Measurements from ENCODE around the gene GPR84. TPM values are rescaled to one million over a fixed set of nuclear protein-coding genes. Genes with fewer than 3 reads are reported as not detected.

Gene GPR84
- total RNA-seq, 2 donors from 2014 or later, result 23.5 to 91.5 TPM

DNA sequence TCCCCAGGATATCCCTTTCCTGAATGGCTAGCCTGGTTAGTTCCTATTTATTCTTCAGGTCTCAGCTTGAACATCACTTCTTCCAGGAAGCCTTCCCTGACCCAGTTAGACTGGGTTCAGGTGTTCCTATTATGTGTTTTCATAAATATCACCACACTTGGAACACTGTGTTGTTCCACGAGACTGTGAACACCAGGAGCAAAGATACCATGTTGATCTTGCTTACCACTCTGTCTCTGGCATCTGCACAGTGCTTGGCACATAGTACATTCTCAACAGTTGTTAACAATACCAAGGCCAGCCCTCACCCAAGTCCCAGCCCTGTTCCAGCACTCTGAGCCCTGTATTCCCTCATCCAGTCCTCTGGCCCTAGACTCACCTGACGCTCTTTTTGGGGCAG lies 33.9 kb upstream of the GPR84 start:
- no peaks in the 10 kb centered on the region for H3K9me3 Mint-ChIP-seq

DNA sequence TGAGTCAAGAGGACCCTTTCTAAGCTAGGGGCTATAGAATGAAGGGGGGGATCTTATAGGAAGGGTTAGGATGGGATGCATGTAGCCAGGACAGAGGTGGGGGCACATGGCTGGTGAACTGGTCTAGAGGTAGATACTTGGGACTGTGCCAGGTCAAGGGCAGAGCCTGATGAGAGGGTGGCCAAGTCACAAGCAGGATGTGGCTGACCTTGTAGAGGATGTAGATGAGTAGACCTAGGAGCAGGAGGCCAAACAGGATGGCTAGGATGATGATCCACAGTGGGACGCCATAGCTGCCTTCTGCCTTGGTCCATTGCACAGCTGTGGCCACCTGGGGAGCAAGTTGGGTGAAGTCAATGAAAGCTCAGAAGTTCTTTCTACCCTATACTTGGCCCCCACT lies 32.9 kb upstream of the GPR84 start:
- Mint-ChIP-seq H3K4me1 (ENCODE audit: low read depth in 2 of 2) (peaks cover 24 to 31% of the 10 kb centered on the region in 2 donors), H3K9me3 (no peaks in the 10 kb centered on the region), H3K27ac (peak overlapping the region; percentile 38 to 60), H3K36me3 (peaks cover 26% of the 10 kb centered on the region), H3K4me3 (no peak overlapping the region), H3K27me3 (no peaks in the 10 kb centered on the region)
- DNase-seq (ENCODE audit: low spot score), result no peak
- ATAC-seq, result peak in 1 of 2 donors; percentile 37

More for the DNA sequence above, 33.9 kb upstream of the GPR84 start:
- ATAC-seq (no peak), DNase-seq (ENCODE audit: low spot score) (no peak)
- Mint-ChIP-seq H3K4me1 (ENCODE audit: low read depth in 2 of 2) (peaks cover 18 to 27% of the 10 kb centered on the region in 2 donors), H3K27me3 (no peaks in the 10 kb centered on the region), H3K4me3 (no peak overlapping the region), H3K27ac (no peak overlapping the region), H3K36me3 (peaks cover 26% of the 10 kb centered on the region)

DNA sequence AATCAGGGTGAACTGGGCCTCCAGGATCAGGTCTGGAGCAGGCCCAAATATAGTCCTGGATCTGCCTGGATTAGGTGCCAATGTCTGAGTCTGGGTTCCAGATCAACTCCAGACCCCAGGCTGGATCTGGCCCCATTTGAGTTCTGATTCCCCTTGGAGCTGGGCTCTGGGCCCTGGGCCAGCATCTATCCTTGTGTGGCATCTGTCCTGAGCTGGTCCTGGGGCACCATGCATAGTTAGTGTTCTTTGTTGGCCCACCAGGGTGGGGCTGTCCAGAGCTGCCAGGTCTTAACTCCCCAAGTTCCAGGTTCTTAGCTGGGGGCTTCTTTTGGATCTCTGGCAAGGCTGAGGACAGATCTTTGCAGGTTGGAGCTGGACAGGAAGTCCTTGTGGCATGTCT lies 31.3 kb upstream of the GPR84 start:
- Mint-ChIP-seq H3K4me1 (ENCODE audit: low read depth in 2 of 2) (peaks cover 31 to 38% of the 10 kb centered on the region in 2 donors), H3K36me3 (peaks cover 26% of the 10 kb centered on the region), H3K27me3 (no peaks in the 10 kb centered on the region), H3K9me3 (no peaks in the 10 kb centered on the region), H3K27ac (no peak overlapping the region), H3K4me3 (no peak overlapping the region)
- DNase-seq (ENCODE audit: low spot score) (no peak), ATAC-seq (no peak)

DNA sequence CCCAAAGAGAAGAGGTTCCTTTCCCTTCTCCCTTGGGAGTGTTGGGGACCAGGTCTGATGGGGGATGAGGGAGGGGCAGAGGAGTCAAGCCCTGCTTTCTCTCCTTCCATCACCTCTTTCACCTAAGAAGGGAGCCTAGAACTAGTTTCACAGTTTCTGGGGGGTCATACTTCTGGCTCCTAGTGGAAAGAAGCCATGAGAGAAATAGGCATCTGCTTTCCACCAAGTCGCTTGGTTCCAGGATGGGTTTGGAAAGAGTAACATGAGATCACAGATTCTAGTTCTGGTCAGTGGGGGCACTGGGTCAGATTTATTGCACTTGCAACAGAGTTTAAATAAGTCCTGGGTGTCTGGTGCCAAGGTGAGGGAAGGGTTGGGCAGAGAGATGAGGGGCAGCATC lies 30.7 kb upstream of the GPR84 start:
- no peak for DNase-seq (ENCODE audit: low spot score)
- peaks cover 32 to 38% of the 10 kb centered on the region in 2 donors for H3K4me1 Mint-ChIP-seq (ENCODE audit: low read depth in 2 of 2)
- peaks cover 21% of the 10 kb centered on the region for H3K36me3 Mint-ChIP-seq
- H3K4me3 Mint-ChIP-seq, result no peak overlapping the region
- ATAC-seq, result no peak
- no peaks in the 10 kb centered on the region for H3K9me3 Mint-ChIP-seq
- peak overlapping the region; percentile 29 to 54 for H3K27ac Mint-ChIP-seq
- H3K27me3 Mint-ChIP-seq, result no peaks in the 10 kb centered on the region

DNA sequence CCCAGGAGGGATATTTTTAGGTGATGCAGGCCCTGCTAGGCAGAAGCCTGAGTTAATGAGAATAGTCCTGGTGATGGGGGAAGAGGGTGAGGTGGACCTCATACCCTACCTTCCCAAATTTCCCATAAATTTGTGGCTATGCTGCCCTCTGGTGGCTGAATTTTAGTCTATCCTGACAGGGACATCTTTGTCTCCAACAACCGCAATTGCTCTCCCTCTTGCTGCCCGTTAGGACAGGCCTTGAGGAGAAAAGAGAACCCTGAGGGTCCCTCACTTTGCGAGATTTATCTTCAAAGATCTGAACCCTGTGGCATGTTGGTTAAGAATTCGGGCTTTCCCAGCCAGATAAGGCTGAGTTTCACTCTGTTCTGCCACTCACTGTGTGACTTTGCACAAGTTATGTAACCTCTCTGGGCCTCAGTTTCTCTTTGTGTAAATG lies 30.0 kb upstream of the GPR84 start:
- peaks cover 38 to 42% of the 10 kb centered on the region in 2 donors for H3K4me1 Mint-ChIP-seq (ENCODE audit: low read depth in 2 of 2)
- peak overlapping the region; percentile 54 to 90 for H3K27ac Mint-ChIP-seq
- ATAC-seq (no peak), DNase-seq (ENCODE audit: low spot score) (no peak)
- H3K36me3 Mint-ChIP-seq, result peaks cover 17% of the 10 kb centered on the region
- peak overlapping the region; percentile 47 for H3K4me3 Mint-ChIP-seq
- no peaks in the 10 kb centered on the region for H3K27me3 Mint-ChIP-seq
- no peaks in the 10 kb centered on the region for H3K9me3 Mint-ChIP-seq

DNA sequence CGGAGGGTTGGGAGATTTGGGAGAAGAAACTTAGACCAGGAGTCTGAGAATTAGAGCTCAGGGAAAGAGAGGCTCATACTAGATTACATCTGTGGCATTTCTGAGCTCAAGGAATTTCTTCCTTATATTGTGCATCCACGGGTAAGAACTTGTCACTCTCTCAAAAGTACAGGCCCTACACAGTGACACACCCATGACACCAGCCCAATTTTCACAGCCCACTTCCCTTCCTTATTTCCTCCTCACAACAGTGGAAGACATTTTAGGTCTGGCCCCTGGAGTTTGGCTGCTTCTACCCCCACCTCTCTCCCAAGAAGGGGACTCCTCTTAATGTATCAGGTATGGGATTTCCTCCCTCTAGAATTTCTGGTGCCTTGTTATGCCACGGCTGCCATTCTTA lies 29.5 kb upstream of the GPR84 start:
- ATAC-seq, result no peak
- Mint-ChIP-seq H3K27me3 (no peaks in the 10 kb centered on the region), H3K9me3 (no peaks in the 10 kb centered on the region), H3K4me3 (peak overlapping the region; percentile 47), H3K4me1 (ENCODE audit: low read depth in 2 of 2) (peaks cover 38 to 39% of the 10 kb centered on the region in 2 donors), H3K27ac (peak overlapping the region; percentile 54 to 90), H3K36me3 (peaks cover 12% of the 10 kb centered on the region)
- no peak for DNase-seq (ENCODE audit: low spot score)

DNA sequence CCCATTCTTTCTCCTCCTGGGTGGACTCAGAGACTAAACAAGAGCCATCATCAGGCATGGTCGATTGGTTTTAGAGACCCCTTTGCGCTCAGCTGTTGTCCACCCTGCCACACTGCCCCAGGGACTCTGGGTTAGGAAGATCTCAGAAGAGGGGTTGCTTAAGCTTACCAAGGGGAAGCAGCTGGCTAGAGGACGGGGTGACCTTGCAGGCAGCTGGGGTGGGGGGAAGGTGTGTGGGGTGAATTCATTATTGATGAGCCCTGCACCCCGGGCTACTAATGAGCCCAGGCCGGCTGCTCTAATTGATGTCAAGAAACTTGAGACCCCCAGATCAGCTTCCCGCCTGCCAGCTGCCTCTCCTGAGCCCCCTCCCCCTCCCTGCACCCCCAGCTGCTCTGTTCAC lies 28.9 kb upstream of the GPR84 start:
- no peak for ATAC-seq
- no peaks in the 10 kb centered on the region for H3K9me3 Mint-ChIP-seq

DNA sequence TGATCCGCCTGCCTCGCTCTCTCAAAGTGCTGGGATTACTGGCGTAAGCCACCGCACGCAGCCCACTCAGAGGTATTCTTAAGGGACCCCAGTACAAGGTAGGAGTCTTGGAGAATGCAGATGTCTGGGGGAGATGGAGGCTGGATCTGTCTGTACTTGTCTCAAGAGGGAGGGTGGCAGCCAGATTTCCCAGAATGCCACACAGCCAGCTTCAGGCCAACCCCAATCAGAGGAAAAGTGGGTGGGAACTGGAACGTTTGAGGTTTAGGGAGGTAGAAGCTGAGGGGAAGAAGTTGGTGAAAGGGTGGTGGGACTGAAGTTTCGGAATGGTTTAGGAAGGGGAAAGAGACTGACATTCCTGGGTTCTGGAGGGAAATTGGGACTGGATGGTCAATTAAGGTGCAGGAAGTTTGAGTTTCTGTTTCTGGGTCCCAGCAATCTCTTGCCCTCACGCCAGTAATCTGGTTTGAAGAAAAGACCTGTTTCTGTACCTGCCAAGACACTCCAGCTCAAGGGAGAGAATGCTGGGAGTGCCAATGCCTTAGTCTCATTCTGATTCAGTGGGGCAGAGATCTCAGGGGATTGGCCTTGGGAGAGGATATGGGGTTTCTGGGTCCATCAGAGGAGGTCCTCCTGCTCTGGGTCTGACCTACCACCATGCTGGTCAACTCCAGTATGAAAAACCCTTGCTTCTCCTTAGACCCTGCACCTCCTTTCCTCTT lies 28.4 kb upstream of the GPR84 start:
- no peak overlapping the region for H3K27ac Mint-ChIP-seq
- ATAC-seq, result no peak

More for the DNA sequence above, 28.9 kb upstream of the GPR84 start:
- no peak for DNase-seq (ENCODE audit: low spot score)
- Mint-ChIP-seq H3K4me1 (ENCODE audit: low read depth in 2 of 2) (peaks cover 38 to 39% of the 10 kb centered on the region in 2 donors), H3K27ac (no peak overlapping the region), H3K27me3 (no peaks in the 10 kb centered on the region), H3K36me3 (peaks cover 11% of the 10 kb centered on the region), H3K4me3 (no peak overlapping the region)

DNA sequence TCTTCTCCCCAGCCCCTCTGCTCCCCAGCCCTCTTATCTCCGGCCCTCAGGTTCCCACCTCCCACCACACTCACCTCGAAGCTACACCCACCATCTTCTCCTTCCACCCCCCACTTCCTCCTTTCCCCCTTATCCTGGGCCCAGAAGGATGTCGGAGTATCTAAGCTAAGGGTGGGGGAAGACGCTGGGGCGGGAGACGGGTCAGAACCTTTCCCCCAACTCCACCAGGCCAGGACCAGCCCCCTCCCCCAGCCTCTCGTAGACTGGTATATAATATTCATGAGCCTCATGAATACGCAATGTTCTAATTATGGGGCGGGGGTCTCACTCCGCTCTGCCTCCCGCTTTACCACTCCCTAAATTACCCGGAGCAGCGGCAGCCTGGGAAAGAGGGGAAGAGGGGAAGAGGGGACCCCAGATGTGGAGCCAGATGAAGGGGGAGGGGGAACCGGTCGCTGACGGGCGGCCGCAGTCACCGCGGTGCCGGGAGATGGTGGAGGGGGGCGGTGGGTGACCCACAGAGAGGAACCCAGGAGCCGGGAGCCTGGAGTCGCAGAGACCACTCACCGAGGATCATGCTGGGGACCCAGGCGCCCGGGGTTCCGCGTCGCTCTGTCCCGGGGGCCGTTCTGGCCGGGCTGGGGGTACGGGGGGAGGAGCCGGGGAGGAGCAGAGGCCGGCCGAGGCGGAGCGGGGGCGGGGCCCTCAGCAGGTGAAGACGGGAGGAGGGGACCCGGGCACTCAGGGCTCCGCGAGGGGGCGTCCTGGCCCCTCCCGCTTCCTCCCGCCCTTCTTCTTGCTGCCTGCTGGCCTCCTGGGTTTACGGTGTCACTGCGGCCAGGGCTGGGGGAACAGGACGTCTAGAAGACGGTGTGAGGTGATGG lies 26.6 kb upstream of the GPR84 start:
- Mint-ChIP-seq H3K4me3 (peak overlapping the region; percentile 56), H3K4me1 (ENCODE audit: low read depth in 2 of 2) (peaks cover 32 to 34% of the 10 kb centered on the region in 2 donors), H3K27ac (peak overlapping the region in 1 of 2 donors; percentile 29), H3K36me3 (no peaks in the 10 kb centered on the region), H3K9me3 (no peaks in the 10 kb centered on the region), H3K27me3 (no peaks in the 10 kb centered on the region)
- ATAC-seq (peak; percentile 84 to 88), DNase-seq (ENCODE audit: low spot score) (peak; percentile 73)

More for the DNA sequence above, 28.4 kb upstream of the GPR84 start:
- Mint-ChIP-seq H3K36me3 (peaks cover 6% of the 10 kb centered on the region), H3K4me3 (peak overlapping the region; percentile 17), H3K27me3 (no peaks in the 10 kb centered on the region), H3K4me1 (ENCODE audit: low read depth in 2 of 2) (peaks cover 38 to 39% of the 10 kb centered on the region in 2 donors), H3K9me3 (no peaks in the 10 kb centered on the region)
- DNase-seq (ENCODE audit: low spot score), result no peak

DNA sequence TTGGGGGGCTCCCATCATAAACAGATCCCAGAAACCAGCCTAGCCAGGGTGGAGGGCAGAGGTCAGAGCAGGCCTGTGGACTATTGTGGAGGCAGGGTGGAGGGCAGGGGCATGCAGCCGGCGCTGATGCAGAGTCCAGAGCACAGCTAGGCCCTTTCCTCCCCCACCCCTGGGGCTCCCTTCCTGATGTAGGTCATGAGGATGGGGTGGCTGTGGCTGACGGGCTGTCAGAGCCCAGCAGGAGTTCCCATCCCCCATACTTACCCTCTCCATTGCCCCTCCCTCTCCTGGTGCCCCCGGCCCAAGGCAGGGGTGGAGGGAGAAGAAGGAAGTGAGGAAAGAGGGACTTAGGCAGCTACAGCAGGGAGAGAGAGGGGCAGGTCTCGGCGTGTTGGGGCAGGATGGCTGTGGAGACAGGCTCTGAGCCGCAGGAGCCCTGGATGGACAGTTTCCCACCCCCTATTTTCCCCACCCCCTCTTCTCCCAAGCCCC lies 25.9 kb upstream of the GPR84 start:
- Mint-ChIP-seq H3K4me3 (peak overlapping the region; percentile 64), H3K36me3 (no peaks in the 10 kb centered on the region), H3K27me3 (no peaks in the 10 kb centered on the region), H3K27ac (peak overlapping the region in 1 of 2 donors; percentile 3), H3K9me3 (no peaks in the 10 kb centered on the region), H3K4me1 (ENCODE audit: low read depth in 2 of 2) (peaks cover 32 to 34% of the 10 kb centered on the region in 2 donors)
- DNase-seq (ENCODE audit: low spot score) (no peak), ATAC-seq (peak in 1 of 2 donors; percentile 10)

DNA sequence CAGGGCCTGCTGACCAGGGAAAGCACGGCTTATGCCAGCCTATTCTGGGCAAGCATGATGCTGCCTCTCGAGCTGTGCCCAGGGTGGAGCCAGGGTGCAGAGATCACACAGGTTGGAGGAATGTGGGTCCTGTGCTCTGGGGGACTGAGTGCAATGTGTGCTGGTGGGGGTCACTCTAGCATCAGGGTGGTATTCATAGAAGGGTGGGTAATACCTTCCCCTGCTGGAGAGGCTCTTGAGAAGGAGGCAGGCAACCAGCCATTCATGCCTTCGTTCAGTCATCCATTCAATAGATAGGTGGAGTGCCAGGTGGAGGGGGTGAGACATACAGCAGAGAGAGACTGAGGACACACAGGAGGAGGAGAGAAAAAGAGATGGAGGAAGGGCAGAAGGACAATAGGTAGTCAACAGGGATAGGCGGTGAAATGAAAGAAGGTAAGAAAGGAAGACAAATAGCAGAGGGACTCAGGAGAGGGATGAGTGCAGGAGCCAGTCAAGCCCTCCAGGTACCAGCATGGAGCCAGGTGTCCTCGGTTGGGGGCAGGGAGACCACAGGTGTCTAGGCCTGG lies 25.4 kb upstream of the GPR84 start:
- no peaks in the 10 kb centered on the region for H3K36me3 Mint-ChIP-seq
- no peak for DNase-seq (ENCODE audit: low spot score)
- H3K4me3 Mint-ChIP-seq, result peak overlapping the region; percentile 64
- H3K27ac Mint-ChIP-seq, result peak overlapping the region in 1 of 2 donors; percentile 3
- H3K9me3 Mint-ChIP-seq, result no peaks in the 10 kb centered on the region
- no peak for ATAC-seq
- H3K27me3 Mint-ChIP-seq, result no peaks in the 10 kb centered on the region
- peaks cover 29 to 32% of the 10 kb centered on the region in 2 donors for H3K4me1 Mint-ChIP-seq (ENCODE audit: low read depth in 2 of 2)

DNA sequence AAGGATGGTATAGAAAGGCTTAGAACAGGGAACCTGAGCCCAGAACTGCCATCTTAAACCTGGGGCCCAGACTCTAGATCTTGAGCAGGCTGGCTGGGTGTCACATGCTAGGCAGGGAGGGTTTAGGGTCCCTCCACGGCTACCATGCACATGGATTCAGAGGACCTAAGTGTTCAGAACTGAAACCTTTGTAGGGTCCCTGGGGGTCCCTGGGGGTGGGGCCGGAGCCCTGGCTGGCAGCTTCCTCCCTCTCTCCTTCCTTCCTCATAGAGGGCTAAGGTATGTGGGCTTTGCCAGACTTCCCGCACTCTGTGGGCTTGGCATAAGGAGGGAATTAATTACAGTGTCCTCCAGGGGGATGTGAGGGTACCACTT lies 24.8 kb upstream of the GPR84 start:
- H3K4me3 Mint-ChIP-seq, result no peak overlapping the region
- H3K4me1 Mint-ChIP-seq (ENCODE audit: low read depth in 2 of 2), result peaks cover 24 to 27% of the 10 kb centered on the region in 2 donors
- no peaks in the 10 kb centered on the region for H3K9me3 Mint-ChIP-seq
- DNase-seq (ENCODE audit: low spot score) (no peak), ATAC-seq (no peak)
- no peaks in the 10 kb centered on the region for H3K36me3 Mint-ChIP-seq
- H3K27ac Mint-ChIP-seq, result no peak overlapping the region
- no peaks in the 10 kb centered on the region for H3K27me3 Mint-ChIP-seq

DNA sequence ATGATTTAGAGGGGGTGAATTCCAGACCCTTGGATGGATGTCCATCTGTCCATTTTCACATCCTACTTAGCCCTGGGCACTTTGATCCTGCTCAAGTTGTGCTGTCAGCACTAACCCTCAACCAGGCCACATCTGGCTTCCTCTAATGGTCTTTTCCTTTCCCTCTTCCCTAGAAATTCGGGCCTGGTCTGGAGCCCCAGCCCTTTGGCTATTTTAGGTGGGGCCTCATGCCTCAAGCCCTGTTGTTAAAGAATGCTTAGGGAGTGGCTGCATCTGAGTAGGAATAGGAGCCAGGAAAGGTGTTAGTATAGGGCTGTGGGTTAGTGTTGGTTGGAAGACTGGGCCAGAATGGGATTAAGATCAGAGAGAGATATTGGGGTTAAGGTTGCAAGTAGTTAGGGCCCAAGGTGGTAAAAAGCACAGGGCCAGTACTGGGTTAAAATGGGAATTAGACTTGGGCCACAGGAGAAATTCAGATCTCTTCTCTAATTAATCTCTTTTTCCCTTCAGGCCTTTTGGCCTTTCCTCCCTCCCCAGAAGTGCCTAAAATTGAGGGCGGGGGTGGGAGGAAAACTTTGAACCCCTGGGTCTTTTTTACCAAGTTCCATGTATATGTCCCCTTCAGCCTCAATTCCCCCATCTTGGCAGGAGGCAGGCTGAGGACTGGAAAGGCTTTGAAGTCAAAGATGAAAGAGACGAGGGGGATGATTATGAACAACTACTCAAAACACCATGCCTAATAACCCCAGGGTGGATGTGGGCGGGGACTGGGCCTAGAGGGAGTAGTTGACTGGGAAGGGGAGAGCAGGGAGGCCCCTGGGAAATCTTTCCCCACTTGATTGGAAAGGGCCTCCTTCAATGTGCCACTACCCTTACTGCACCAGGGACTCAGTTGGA lies 24.2 kb upstream of the GPR84 start:
- H3K27me3 Mint-ChIP-seq, result no peaks in the 10 kb centered on the region
- ATAC-seq (no peak), DNase-seq (ENCODE audit: low spot score) (no peak)
- no peak overlapping the region for H3K27ac Mint-ChIP-seq
- H3K9me3 Mint-ChIP-seq, result no peaks in the 10 kb centered on the region
- H3K4me3 Mint-ChIP-seq, result no peak overlapping the region
- H3K4me1 Mint-ChIP-seq (ENCODE audit: low read depth in 2 of 2), result peaks cover 21% of the 10 kb centered on the region in 2 donors
- no peaks in the 10 kb centered on the region for H3K36me3 Mint-ChIP-seq

Data from natural killer cell treated with Interleukin-12 subunit alpha and Interleukin-12 subunit beta and Interleukin-15 and Interleukin-18, amount 100 ng/mL, for 72 hours (primary cell).